H1 (cell line): Measurements from ENCODE around the gene PREX1. TPM values are rescaled to one million over a fixed set of nuclear protein-coding genes. Genes with fewer than 3 reads are reported as not detected.

Experiments used
- CTCF ChIP-seq, 3 experiments: IDR thresholded peaks; 1 replicate in 2 of 3; 2 replicates in 1 of 3; pipeline versions ENCODE4 v1.5.1 to v1.6.1; 2011; ENCODE audit warnings: low read length in 3 of 3, mild to moderate bottlenecking in 3 of 3, inconsistent platforms in 2 of 3, low read depth in 1 of 3, moderate library complexity in 1 of 3; ENCODE audit not compliant: insufficient read depth in 1 of 3; ENCODE audit errors: control extremely low read depth in 1 of 3
- EGR1 ChIP-seq: IDR thresholded peaks from 2 replicates; pipeline ENCODE4 v1.6.1; 2011; ENCODE audit warnings: low read depth, low read length, borderline replicate concordance
- EP300 ChIP-seq, 2 experiments: IDR thresholded peaks; 1 replicate in 1 of 2; 2 replicates in 1 of 2; pipeline ENCODE4 v1.6.1; 2011 to 2012; ENCODE audit warnings: low read depth in 2 of 2, low read length in 2 of 2, mild to moderate bottlenecking in 2 of 2, borderline replicate concordance in 1 of 2, inconsistent platforms in 1 of 2, moderate library complexity in 1 of 2
- RNF2 ChIP-seq: fragments of 200-900, 300-1000 bp; sonication (generic); IDR thresholded peaks from 2 replicates; pipeline ENCODE4 v1.7.1; 2016; ENCODE audit warnings: borderline replicate concordance, low read depth, mild to moderate bottlenecking, antibody characterized with exemption, low read length; ENCODE audit not compliant: poor library complexity, severe bottlenecking; ENCODE audit errors: missing control alignments
- polyA plus RNA-seq, 7 experiments: library from polyadenylated mRNA; depleted of rRNA in 3 of 7; stranded (reverse) in 5 of 7; unstranded in 2 of 7; fragments of >200 nt in 5 of 7; fragments of 200-250 nt in 2 of 7; gene quantifications; 1 replicate in 5 of 7; 2 replicates in 1 of 7; 4 replicates in 1 of 7; pipeline versions ENCODE4 v1.2.1 to v1.2.3, GENCODE V29; 2011 to 2013; ENCODE audit warnings: missing spikeins in 2 of 7, mixed read lengths in 2 of 7
- total RNA-seq: library from RNA; stranded (reverse); fragmentation: NEBNext Ultra II Directional; extraction: Animal tissue kit (Norgen Biotek cat#: 25700); gene quantifications from 2 replicates; pipeline ENCODE4 v1.2.1, GENCODE V29; 2021

PREX1 gene
- total and polyA plus RNA-seq, 2 of the 8 experiments (the other 6 are each of a cell fraction or from before 2014, with no cell fraction given), result 10.7 to 12.8 TPM

- TF ChIP-seq CTCF (IDR thresholded peaks at IDR 0.05; ENCODE audit: control extremely low read depth in 1 of 3, insufficient read depth in 1 of 3, low read depth in 1 of 3, low read length in 3 of 3) (no peak), RNF2 (no peak), EGR1 (no peak), EP300 (IDR thresholded peaks at IDR 0.05; ENCODE audit: borderline replicate concordance in 1 of 2, low read depth in 2 of 2, low read length in 2 of 2) (no peak)
These were observed 42.5 kb downstream of the PREX1 start (continued) for GRCh38 chr20:48785256-48785655.
